SH-SY5Y (cell line): ENCODE results near the gene TOM1.

Source experiments
- GATA2 ChIP-seq: IDR thresholded peaks from 2 replicates; pipeline ENCODE4 v1.6.1; 2011; ENCODE audit warnings: mild to moderate bottlenecking, low read depth, low read length
- GATA3 ChIP-seq: IDR thresholded peaks from 2 replicates; pipeline ENCODE4 v1.6.1; 2011; ENCODE audit warnings: low read depth, mild to moderate bottlenecking, low read length, moderate library complexity

- TF ChIP-seq GATA3, result no peak
- TF ChIP-seq GATA2, result no peak
Measured at GRCh38 chr22:35394011-35394312, 94.3 kb downstream of the TOM1 start.
